GM12801 (cell line): ENCODE measurements around the gene EZH2.

Experiments
- CTCF ChIP-seq: IDR thresholded peaks from one replicate; pipeline ENCODE4 v1.5.1; 2011; ENCODE audit warnings: control low read depth; ENCODE audit not compliant: insufficient read length; ENCODE audit errors: extremely low read depth

The EZH2 gene

GRCh38 chr7:148782757-148783456 lies 101.2 kb downstream of the EZH2 start:
- TF ChIP-seq CTCF: no peak

GRCh38 chr7:148774471-148774870 lies 109.6 kb downstream of the EZH2 start:
- no peak for TF ChIP-seq CTCF

- TF ChIP-seq CTCF: no peak
Observed at GRCh38 chr7:148773334-148773733, 110.8 kb downstream of the EZH2 start.

GRCh38 chr7:148772297-148773089 lies 111.6 kb downstream of the EZH2 start:
- TF ChIP-seq CTCF: no peak

GRCh38 chr7:148770004-148770403 lies 114.1 kb downstream of the EZH2 start:
- TF ChIP-seq CTCF: no peak

GRCh38 chr7:148763622-148764021 lies 120.5 kb downstream of the EZH2 start:
- TF ChIP-seq CTCF: no peak

GRCh38 chr7:148761499-148762278 lies 122.4 kb downstream of the EZH2 start:
- TF ChIP-seq CTCF: no peak
